Measurements from ENCODE around the gene MYL4. TPM values are rescaled to one million over a fixed set of nuclear protein-coding genes. Genes with fewer than 3 reads are reported as not detected.
"Not testable (repeated sequence)": the region's sequence is repeated elsewhere in the genome, so short reads cannot be mapped to it uniquely, and the experiment has no call there.

The MYL4 gene
- 1 to 10 TPM in 1 of 4 donors, not detected in 3; 4.8 TPM for total RNA-seq

GRCh38 chr17:47208744-47209488 lies at the start of gene MYL4:
Gene MYL4 (plus strand): TSS chr17:47209348. CDS start chr17:47209423, 75 bp downstream.
- Histone ChIP-seq H3K4me1 (peaks cover 0 to 21% (median 14%) of the 10 kb centered on the region in 3 donors), H3K27ac (no peak within 1 kb of the TSS), H3K4me3 (no peak within 1 kb of the TSS), H3K27me3 (no peaks in the 10 kb centered on the region), H3K9me3 (no peaks in the 10 kb centered on the region), H3K36me3 (no peaks in the 10 kb centered on the region)
- ATAC-seq: no peak
- no peak for TF ChIP-seq POLR2A (IDR thresholded peaks at IDR 0.05)
- TF ChIP-seq CTCF (IDR thresholded peaks at IDR 0.05): no peak
- no peak for TF ChIP-seq POLR2AphosphoS5 (IDR thresholded peaks at IDR 0.05)
- no peak for TF ChIP-seq EP300 (IDR thresholded peaks at IDR 0.05)
- 52 to 90% methylated on average over 3 of the region's 6 CpGs for WGBS, 2 donors (ENCODE audit: low coverage in 1 of 2)

- peaks cover 0 to 54% of the 10 kb centered on the region in 2 donors for H3K36me3 ChIP-seq
- no peak overlapping the region for H3K4me3 ChIP-seq
- peaks cover 0 to 7% (median 0%) of the 10 kb centered on the region in 3 donors for H3K4me1 ChIP-seq
- WGBS, 2 donors (ENCODE audit: low coverage in 1 of 2): 72 to 81% methylated on average over 2 of the region's 2 CpGs
- no peak for TF ChIP-seq CTCF (IDR thresholded peaks at IDR 0.05)
- no peak for TF ChIP-seq EP300 (IDR thresholded peaks at IDR 0.05)
- no peak for TF ChIP-seq POLR2AphosphoS5 (IDR thresholded peaks at IDR 0.05)
- no peak for TF ChIP-seq POLR2A (IDR thresholded peaks at IDR 0.05)
- H3K27me3 ChIP-seq: no peaks in the 10 kb centered on the region
- no peak for ATAC-seq
- no peaks in the 10 kb centered on the region for H3K9me3 ChIP-seq
- no peak overlapping the region for H3K27ac ChIP-seq
Measured at GRCh38 chr17:47162013-47162622, 47.0 kb upstream of the MYL4 start.

GRCh38 chr17:47164263-47164662 lies 44.9 kb upstream of the MYL4 start:
- WGBS, 2 donors (ENCODE audit: low coverage in 1 of 2): 100% methylated on average over 1 to 2 of the region's 5 CpGs
- H3K4me1 ChIP-seq: peaks cover 0 to 7% (median 0%) of the 10 kb centered on the region in 3 donors
- TF ChIP-seq POLR2A (IDR thresholded peaks at IDR 0.05) (no peak), CTCF (IDR thresholded peaks at IDR 0.05) (no peak), POLR2AphosphoS5 (IDR thresholded peaks at IDR 0.05) (no peak), EP300 (IDR thresholded peaks at IDR 0.05) (no peak)
- H3K9me3 ChIP-seq: no peaks in the 10 kb centered on the region
- H3K4me3 ChIP-seq: no peak overlapping the region
- ATAC-seq: no peak
- H3K27ac ChIP-seq: no peak overlapping the region
- no peaks in the 10 kb centered on the region for H3K27me3 ChIP-seq
- peaks cover 3 to 58% of the 10 kb centered on the region in 2 donors for H3K36me3 ChIP-seq

GRCh38 chr17:47165137-47165536 lies 44.0 kb upstream of the MYL4 start:
- Histone ChIP-seq H3K36me3 (peaks cover 3 to 58% of the 10 kb centered on the region in 2 donors), H3K9me3 (no peaks in the 10 kb centered on the region), H3K27ac (no peak overlapping the region), H3K4me3 (no peak overlapping the region), H3K27me3 (no peaks in the 10 kb centered on the region), H3K4me1 (peaks cover 0 to 10% (median 0%) of the 10 kb centered on the region in 3 donors)
- no peak for ATAC-seq
- WGBS, 2 donors (ENCODE audit: low coverage in 1 of 2): 74 to 76% methylated on average over 2 of the region's 2 CpGs
- no peak for TF ChIP-seq EP300 (IDR thresholded peaks at IDR 0.05)
- no peak for TF ChIP-seq POLR2AphosphoS5 (IDR thresholded peaks at IDR 0.05)
- no peak for TF ChIP-seq CTCF (IDR thresholded peaks at IDR 0.05)
- TF ChIP-seq POLR2A (IDR thresholded peaks at IDR 0.05): no peak

- Histone ChIP-seq H3K4me1 (peaks cover 0 to 24% (median under 1%) of the 10 kb centered on the region in 3 donors), H3K36me3 (peaks cover 3 to 50% of the 10 kb centered on the region in 2 donors)
- H3K9me3 ChIP-seq, H3K27ac ChIP-seq, H3K27me3 ChIP-seq, ATAC-seq, H3K4me3 ChIP-seq: not testable (repeated sequence)
- WGBS, 2 donors (ENCODE audit: low coverage in 1 of 2): 50 to 86% methylated on average over 2 to 5 of the region's 5 CpGs
Measured at GRCh38 chr17:47166854-47167253, 42.3 kb upstream of the MYL4 start.

- H3K27ac ChIP-seq, H3K4me3 ChIP-seq, H3K9me3 ChIP-seq, H3K27me3 ChIP-seq, ATAC-seq: not testable (repeated sequence)
- Histone ChIP-seq H3K4me1 (peaks cover 0 to 29% (median 5%) of the 10 kb centered on the region in 3 donors), H3K36me3 (peaks cover 3 to 48% of the 10 kb centered on the region in 2 donors)
- WGBS, 2 donors (ENCODE audit: low coverage in 1 of 2): 61% methylated on average over 1 of the region's 4 CpGs; no CpG with 5 or more reads in 1 of the 2 donors
Measured at GRCh38 chr17:47168896-47169295, 40.3 kb upstream of the MYL4 start.

Measured in gastroesophageal sphincter (tissue), 4 donors.